ENCODE data around the gene PRKCE. TPM values are rescaled to one million over a fixed set of nuclear protein-coding genes. Genes with fewer than 3 reads are reported as not detected.
A peak's percentile ranks its signal among the peaks of the same experiment; 100 is the strongest.

Gene PRKCE
- total and polyA plus RNA-seq, 2 donors = 3.2 to 3.3 TPM

- 72% methylated on average over 10 of the region's 10 CpGs for WGBS
- no peaks in the 10 kb centered on the region for H3K36me3 ChIP-seq (ENCODE audit: control insufficient read depth in 2 of 2, insufficient read depth in 2 of 2, low read length in 1 of 2)
- no peak overlapping the region for H3K4me3 ChIP-seq (ENCODE audit: low read length in 2 of 2)
- no peaks in the 10 kb centered on the region for H3K27me3 ChIP-seq (ENCODE audit: control insufficient read depth in 2 of 2, insufficient read depth in 1 of 2, low read length in 1 of 2)
- DNase-seq (ENCODE audit: low read depth in 6 of 9, low spot score in 9 of 9) = peak in 2 of 9 donors; percentile 7 to 26
- H3K27ac ChIP-seq (ENCODE audit: low read depth in 1 of 2, low read length in 1 of 2) = no peak overlapping the region
- H3K9me3 ChIP-seq (ENCODE audit: control insufficient read depth in 2 of 2, insufficient read depth in 1 of 2, low read length in 1 of 2) = no peaks in the 10 kb centered on the region
- no peaks in the 10 kb centered on the region for H3K4me1 ChIP-seq (ENCODE audit: control insufficient read depth in 2 of 2, insufficient read depth in 2 of 2, low read length in 2 of 2)
Measured at GRCh38 chr2:45777996-45778719, 126.7 kb downstream of the PRKCE start.

- no peak overlapping the region for H3K27ac ChIP-seq (ENCODE audit: low read depth in 1 of 2, low read length in 1 of 2)
- no peaks in the 10 kb centered on the region for H3K36me3 ChIP-seq (ENCODE audit: control insufficient read depth in 2 of 2, insufficient read depth in 2 of 2, low read length in 1 of 2)
- no peaks in the 10 kb centered on the region for H3K27me3 ChIP-seq (ENCODE audit: control insufficient read depth in 2 of 2, insufficient read depth in 1 of 2, low read length in 1 of 2)
- H3K4me1 ChIP-seq (ENCODE audit: control insufficient read depth in 2 of 2, insufficient read depth in 2 of 2, low read length in 2 of 2) = no peaks in the 10 kb centered on the region
- H3K9me3 ChIP-seq (ENCODE audit: control insufficient read depth in 2 of 2, insufficient read depth in 1 of 2, low read length in 1 of 2) = no peaks in the 10 kb centered on the region
- H3K4me3 ChIP-seq (ENCODE audit: low read length in 2 of 2) = no peak overlapping the region
- DNase-seq (ENCODE audit: low read depth in 6 of 9, low spot score in 9 of 9) = peak in 8 of 9 donors; percentile 45 to 74 (median 56)
- WGBS = 76% methylated on average over 11 of the region's 11 CpGs
Measured at GRCh38 chr2:45778720-45779171, 127.3 kb downstream of the PRKCE start.

DNA sequence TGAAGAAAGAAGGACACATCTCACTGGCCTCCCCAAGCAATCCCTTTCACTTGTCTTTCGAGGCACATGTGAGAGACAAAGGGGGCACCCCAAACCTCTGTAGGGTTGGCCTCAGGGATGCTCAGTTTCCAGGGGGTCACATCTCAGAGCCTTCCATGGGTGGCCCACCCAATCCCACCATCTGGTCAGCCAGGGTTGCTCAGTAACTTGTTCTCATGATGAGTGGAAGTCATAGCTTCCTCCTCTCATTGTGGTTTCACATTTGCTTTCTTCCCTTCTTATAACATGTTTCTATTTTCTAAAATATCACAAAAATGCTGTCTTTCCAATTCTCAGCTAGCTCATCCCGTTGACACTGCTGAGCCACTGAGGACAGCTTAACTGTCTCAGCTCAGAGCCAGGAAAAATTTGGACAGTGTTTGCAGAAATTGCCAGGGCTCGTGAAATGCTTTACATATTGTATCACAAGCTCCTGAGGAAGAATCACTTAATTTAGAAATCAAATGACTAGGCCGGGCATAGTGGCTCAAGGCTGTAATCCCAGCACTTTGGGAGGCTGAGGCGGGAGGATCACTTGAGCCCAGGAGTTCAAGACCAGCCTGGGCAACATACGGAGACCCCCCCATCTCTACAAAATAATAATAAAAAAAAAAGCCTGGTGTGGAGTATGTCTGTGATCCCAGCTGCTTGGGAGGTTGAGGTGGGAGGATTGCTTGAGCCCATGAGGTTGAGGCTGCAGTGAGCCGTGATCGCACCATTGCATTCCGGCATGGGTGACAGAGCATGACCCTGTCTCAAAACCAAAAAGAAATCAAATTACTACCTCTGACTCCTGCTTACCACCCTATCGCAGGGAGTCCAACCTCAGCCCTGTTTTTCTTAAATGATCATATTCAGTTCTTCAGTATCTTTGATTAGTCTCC lies 129.3 kb downstream of the PRKCE start:
- 86% methylated on average over 10 of the region's 10 CpGs for WGBS

DNA sequence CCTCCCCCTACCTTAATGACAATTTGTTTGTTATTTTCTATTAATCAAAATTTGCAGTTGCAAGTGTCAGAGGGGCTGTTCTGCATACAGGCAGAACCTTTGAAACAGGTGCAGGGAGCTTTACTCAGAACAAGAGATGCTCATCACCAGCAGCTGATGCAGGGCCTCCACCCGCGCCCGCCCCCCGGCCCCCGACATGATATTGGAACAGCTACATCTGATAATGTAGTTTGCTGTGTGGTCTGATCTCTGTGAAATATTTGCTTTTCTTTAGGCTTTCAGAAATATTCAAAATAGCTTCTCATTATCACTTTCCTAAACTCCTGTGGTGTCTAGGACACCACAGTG lies 130.0 kb downstream of the PRKCE start:
- no peaks in the 10 kb centered on the region for H3K27me3 ChIP-seq (ENCODE audit: control insufficient read depth in 2 of 2, insufficient read depth in 1 of 2, low read length in 1 of 2)

More for the DNA sequence above, 129.3 kb downstream of the PRKCE start:
- no peak overlapping the region for H3K4me3 ChIP-seq (ENCODE audit: low read length in 2 of 2)
- no peaks in the 10 kb centered on the region for H3K27me3 ChIP-seq (ENCODE audit: control insufficient read depth in 2 of 2, insufficient read depth in 1 of 2, low read length in 1 of 2)
- H3K9me3 ChIP-seq (ENCODE audit: control insufficient read depth in 2 of 2, insufficient read depth in 1 of 2, low read length in 1 of 2) = no peaks in the 10 kb centered on the region
- no peak overlapping the region for H3K27ac ChIP-seq (ENCODE audit: low read depth in 1 of 2, low read length in 1 of 2)
- no peak for DNase-seq (ENCODE audit: low read depth in 6 of 9, low spot score in 9 of 9)
- H3K36me3 ChIP-seq (ENCODE audit: control insufficient read depth in 2 of 2, insufficient read depth in 2 of 2, low read length in 1 of 2) = no peaks in the 10 kb centered on the region
- H3K4me1 ChIP-seq (ENCODE audit: control insufficient read depth in 2 of 2, insufficient read depth in 2 of 2, low read length in 2 of 2) = no peaks in the 10 kb centered on the region

DNA sequence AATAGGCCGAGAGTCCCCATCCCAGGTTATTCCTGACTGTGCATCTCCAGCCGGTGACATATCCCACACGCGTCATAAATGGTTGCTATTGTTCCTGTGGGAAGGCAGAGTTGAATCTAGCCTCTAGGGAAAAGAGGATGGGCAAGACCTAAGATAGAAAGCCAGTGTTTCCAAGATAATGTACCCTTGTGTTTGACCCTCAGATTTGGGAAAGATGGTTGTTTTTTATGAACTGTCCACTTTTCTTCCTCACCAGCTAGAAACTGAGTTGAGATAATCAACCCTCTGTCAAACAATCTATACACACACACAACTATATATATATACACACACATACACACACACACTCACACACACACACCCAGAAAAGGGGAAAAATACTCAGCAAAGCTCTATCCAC lies 131.0 kb downstream of the PRKCE start:
- H3K4me3 ChIP-seq (ENCODE audit: low read length in 2 of 2) = no peak overlapping the region
- WGBS = 99% methylated on average over 4 of the region's 4 CpGs
- DNase-seq (ENCODE audit: low read depth in 6 of 9, low spot score in 9 of 9) = no peak

More for the DNA sequence above, 130.0 kb downstream of the PRKCE start:
- H3K4me3 ChIP-seq (ENCODE audit: low read length in 2 of 2) = no peak overlapping the region
- no peaks in the 10 kb centered on the region for H3K4me1 ChIP-seq (ENCODE audit: control insufficient read depth in 2 of 2, insufficient read depth in 2 of 2, low read length in 2 of 2)
- no peaks in the 10 kb centered on the region for H3K36me3 ChIP-seq (ENCODE audit: control insufficient read depth in 2 of 2, insufficient read depth in 2 of 2, low read length in 1 of 2)
- H3K27ac ChIP-seq (ENCODE audit: low read depth in 1 of 2, low read length in 1 of 2) = no peak overlapping the region
- 94% methylated on average over 5 of the region's 5 CpGs for WGBS
- DNase-seq (ENCODE audit: low read depth in 6 of 9, low spot score in 9 of 9) = no peak
- no peaks in the 10 kb centered on the region for H3K9me3 ChIP-seq (ENCODE audit: control insufficient read depth in 2 of 2, insufficient read depth in 1 of 2, low read length in 1 of 2)

DNA sequence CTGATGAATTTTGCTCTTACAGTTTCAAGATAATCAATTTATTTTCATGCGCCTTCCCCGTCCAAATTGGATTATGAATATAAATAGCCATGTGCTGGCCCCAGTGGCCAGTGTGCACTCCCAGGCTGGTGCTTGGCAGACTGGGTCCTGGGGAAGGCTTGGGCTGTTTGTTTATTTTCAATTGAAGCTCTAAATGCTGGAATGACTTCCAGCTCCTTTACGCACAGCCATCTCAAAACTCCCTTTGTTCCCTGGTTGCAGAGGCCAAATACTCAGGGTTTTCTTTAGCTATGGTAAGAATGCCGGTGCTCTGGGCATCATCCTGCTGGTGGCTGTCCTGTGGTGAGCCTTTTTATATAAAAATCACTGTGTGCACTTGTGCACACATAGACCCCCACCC lies 131.5 kb downstream of the PRKCE start:
- 97% methylated on average over 4 of the region's 4 CpGs for WGBS
- no peak for DNase-seq (ENCODE audit: low read depth in 6 of 9, low spot score in 9 of 9)
- Histone ChIP-seq H3K36me3 (ENCODE audit: control insufficient read depth in 2 of 2, insufficient read depth in 2 of 2, low read length in 1 of 2) (no peaks in the 10 kb centered on the region), H3K27me3 (ENCODE audit: control insufficient read depth in 2 of 2, insufficient read depth in 1 of 2, low read length in 1 of 2) (no peaks in the 10 kb centered on the region), H3K4me3 (ENCODE audit: low read length in 2 of 2) (no peak overlapping the region), H3K4me1 (ENCODE audit: control insufficient read depth in 2 of 2, insufficient read depth in 2 of 2, low read length in 2 of 2) (no peaks in the 10 kb centered on the region), H3K9me3 (ENCODE audit: control insufficient read depth in 2 of 2, insufficient read depth in 1 of 2, low read length in 1 of 2) (no peaks in the 10 kb centered on the region), H3K27ac (ENCODE audit: low read depth in 1 of 2, low read length in 1 of 2) (no peak overlapping the region)

More for the DNA sequence above, 131.0 kb downstream of the PRKCE start:
- no peaks in the 10 kb centered on the region for H3K4me1 ChIP-seq (ENCODE audit: control insufficient read depth in 2 of 2, insufficient read depth in 2 of 2, low read length in 2 of 2)
- H3K27ac ChIP-seq (ENCODE audit: low read depth in 1 of 2, low read length in 1 of 2) = no peak overlapping the region
- no peaks in the 10 kb centered on the region for H3K27me3 ChIP-seq (ENCODE audit: control insufficient read depth in 2 of 2, insufficient read depth in 1 of 2, low read length in 1 of 2)
- no peaks in the 10 kb centered on the region for H3K36me3 ChIP-seq (ENCODE audit: control insufficient read depth in 2 of 2, insufficient read depth in 2 of 2, low read length in 1 of 2)
- H3K9me3 ChIP-seq (ENCODE audit: control insufficient read depth in 2 of 2, insufficient read depth in 1 of 2, low read length in 1 of 2) = no peaks in the 10 kb centered on the region

GRCh38 chr2:45786030-45786835 lies 134.8 kb downstream of the PRKCE start:
- WGBS = 91% methylated on average over 10 of the region's 10 CpGs
- no peaks in the 10 kb centered on the region for H3K36me3 ChIP-seq (ENCODE audit: control insufficient read depth in 2 of 2, insufficient read depth in 2 of 2, low read length in 1 of 2)
- no peaks in the 10 kb centered on the region for H3K9me3 ChIP-seq (ENCODE audit: control insufficient read depth in 2 of 2, insufficient read depth in 1 of 2, low read length in 1 of 2)

DNA sequence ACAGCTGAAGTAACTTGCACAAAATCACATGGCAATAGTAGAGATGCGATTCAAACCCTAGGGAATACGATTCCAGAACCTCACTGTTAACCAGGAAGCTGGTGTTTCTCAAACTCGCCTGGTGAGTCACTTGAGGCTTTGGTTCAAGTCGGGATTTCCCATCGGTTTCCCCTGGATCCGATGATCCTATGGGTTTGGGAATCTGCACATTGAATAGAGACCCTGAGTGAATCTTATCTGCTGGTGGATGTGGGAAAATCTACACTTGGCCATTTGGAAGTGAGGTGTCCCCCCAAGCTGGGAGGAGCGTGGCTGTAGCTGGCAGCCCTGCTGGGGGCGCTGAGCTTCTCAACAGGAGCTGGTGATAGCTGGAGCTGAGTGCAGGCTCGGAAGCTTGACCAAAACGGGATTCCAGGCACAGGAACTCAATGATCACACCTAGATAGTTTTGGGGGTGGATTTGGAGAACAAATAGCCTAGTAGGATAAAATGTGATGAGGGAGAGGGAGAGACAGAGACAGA lies 135.4 kb downstream of the PRKCE start:
- H3K9me3 ChIP-seq (ENCODE audit: control insufficient read depth in 2 of 2, insufficient read depth in 1 of 2, low read length in 1 of 2) = no peaks in the 10 kb centered on the region
- no peaks in the 10 kb centered on the region for H3K4me1 ChIP-seq (ENCODE audit: control insufficient read depth in 2 of 2, insufficient read depth in 2 of 2, low read length in 2 of 2)
- H3K36me3 ChIP-seq (ENCODE audit: control insufficient read depth in 2 of 2, insufficient read depth in 2 of 2, low read length in 1 of 2) = no peaks in the 10 kb centered on the region
- no peak overlapping the region for H3K4me3 ChIP-seq (ENCODE audit: low read length in 2 of 2)
- no peaks in the 10 kb centered on the region for H3K27me3 ChIP-seq (ENCODE audit: control insufficient read depth in 2 of 2, insufficient read depth in 1 of 2, low read length in 1 of 2)
- 97% methylated on average over 10 of the region's 10 CpGs for WGBS
- DNase-seq (ENCODE audit: low read depth in 6 of 9, low spot score in 9 of 9) = no peak
- H3K27ac ChIP-seq (ENCODE audit: low read depth in 1 of 2, low read length in 1 of 2) = no peak overlapping the region

More at GRCh38 chr2:45786030-45786835, 134.8 kb downstream of the PRKCE start:
- DNase-seq (ENCODE audit: low read depth in 6 of 9, low spot score in 9 of 9) = no peak
- Histone ChIP-seq H3K27ac (ENCODE audit: low read depth in 1 of 2, low read length in 1 of 2) (no peak overlapping the region), H3K4me3 (ENCODE audit: low read length in 2 of 2) (no peak overlapping the region), H3K27me3 (ENCODE audit: control insufficient read depth in 2 of 2, insufficient read depth in 1 of 2, low read length in 1 of 2) (no peaks in the 10 kb centered on the region), H3K4me1 (ENCODE audit: control insufficient read depth in 2 of 2, insufficient read depth in 2 of 2, low read length in 2 of 2) (no peaks in the 10 kb centered on the region)
